Thyroid gland (tissue), 4 donors: Measurements from ENCODE around the gene ZNF555.

ENCODE experiments used
- POLR2A ChIP-seq, 2 donors: fragments of 450-650 bp; IDR thresholded peaks; one replicate each; pipeline ENCODE4 v1.6.1; 2017; ENCODE audit warnings: antibody characterized with exemption in 2 of 2, mild to moderate bottlenecking in 2 of 2, moderate library complexity in 1 of 2
- TF ChIP-seq, protein P1 (sequence below), 6 experiments: fragments of 200-600 bp in 3 of 6; fragments of 450-650 bp in 3 of 6; sonication (generic) in 3 of 6; IDR thresholded peaks; one replicate each; pipeline ENCODE4 v1.5.1; 2016 to 2019; ENCODE audit warnings: antibody characterized with exemption in 6 of 6, mild to moderate bottlenecking in 2 of 6, inconsistent platforms in 1 of 6, moderate library complexity in 1 of 6

DNA sequence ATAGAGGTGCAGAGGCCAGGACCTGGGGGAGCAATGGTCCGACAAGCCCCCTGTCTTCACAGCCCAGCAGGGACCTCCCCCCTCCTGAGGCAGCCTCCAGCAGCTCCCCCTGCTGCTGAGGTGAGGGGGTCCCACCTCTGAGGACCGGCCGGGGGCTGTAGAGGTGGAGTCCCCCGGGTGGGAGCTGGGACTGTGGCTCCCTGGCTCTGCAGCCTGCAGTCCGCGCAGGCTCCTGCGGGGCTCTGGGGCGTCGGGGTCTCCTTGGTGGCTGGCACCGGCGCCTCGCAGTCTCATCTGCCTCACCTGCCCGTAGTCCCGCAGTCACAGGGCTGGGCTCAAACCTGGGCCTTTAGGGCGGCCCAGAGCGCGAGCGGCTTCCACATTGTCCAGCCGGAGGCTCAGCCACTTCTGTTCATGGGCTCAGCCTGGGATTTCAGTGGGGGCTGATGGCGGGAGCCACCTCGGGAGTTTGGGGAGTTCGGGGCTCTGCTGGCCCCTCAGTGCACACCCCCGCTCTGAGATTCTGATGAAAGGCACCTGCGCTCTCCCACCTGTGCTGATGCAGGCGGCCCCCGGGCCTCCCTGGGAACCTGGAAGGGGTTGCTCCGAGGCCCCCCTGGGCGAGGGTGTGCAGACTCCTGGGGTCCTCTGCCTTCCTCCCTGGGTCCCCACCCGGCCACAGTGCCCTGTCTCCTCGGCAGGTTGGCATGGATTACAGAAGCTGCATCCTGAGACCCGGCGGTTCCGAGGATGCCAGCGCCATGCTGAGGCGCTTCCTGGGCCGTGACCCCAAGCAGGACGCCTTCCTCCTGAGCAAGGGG, 28.7 kb upstream of the ZNF555 start:
- TF ChIP-seq, protein P1, sequence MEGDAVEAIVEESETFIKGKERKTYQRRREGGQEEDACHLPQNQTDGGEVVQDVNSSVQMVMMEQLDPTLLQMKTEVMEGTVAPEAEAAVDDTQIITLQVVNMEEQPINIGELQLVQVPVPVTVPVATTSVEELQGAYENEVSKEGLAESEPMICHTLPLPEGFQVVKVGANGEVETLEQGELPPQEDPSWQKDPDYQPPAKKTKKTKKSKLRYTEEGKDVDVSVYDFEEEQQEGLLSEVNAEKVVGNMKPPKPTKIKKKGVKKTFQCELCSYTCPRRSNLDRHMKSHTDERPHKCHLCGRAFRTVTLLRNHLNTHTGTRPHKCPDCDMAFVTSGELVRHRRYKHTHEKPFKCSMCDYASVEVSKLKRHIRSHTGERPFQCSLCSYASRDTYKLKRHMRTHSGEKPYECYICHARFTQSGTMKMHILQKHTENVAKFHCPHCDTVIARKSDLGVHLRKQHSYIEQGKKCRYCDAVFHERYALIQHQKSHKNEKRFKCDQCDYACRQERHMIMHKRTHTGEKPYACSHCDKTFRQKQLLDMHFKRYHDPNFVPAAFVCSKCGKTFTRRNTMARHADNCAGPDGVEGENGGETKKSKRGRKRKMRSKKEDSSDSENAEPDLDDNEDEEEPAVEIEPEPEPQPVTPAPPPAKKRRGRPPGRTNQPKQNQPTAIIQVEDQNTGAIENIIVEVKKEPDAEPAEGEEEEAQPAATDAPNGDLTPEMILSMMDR (IDR thresholded peaks at IDR 0.05): no peak
- TF ChIP-seq POLR2A (IDR thresholded peaks at IDR 0.05): no peak
